ENCODE measurements around the gene PSMD1. TPM values are rescaled to one million over a fixed set of nuclear protein-coding genes. Genes with fewer than 3 reads are reported as not detected.
"Not testable (repeated sequence)": the region's sequence is repeated elsewhere in the genome, so short reads cannot be mapped to it uniquely, and the experiment has no call there.

PSMD1 gene
- total RNA-seq, 1 donor from 2014 or later, result 119 TPM

GRCh38 chr2:231094736-231095346, 38.2 kb downstream of the PSMD1 start:
- H3K4me3 Mint-ChIP-seq (ENCODE audit: unreplicated experiment), result no peak overlapping the region
- H3K9me3 Mint-ChIP-seq (ENCODE audit: unreplicated experiment), result peaks cover 5% of the 10 kb centered on the region
- H3K27me3 Mint-ChIP-seq (ENCODE audit: unreplicated experiment), result peaks cover 3% of the 10 kb centered on the region
- no peak for DNase-seq (ENCODE audit: low spot score)
- no peak overlapping the region for H3K27ac Mint-ChIP-seq (ENCODE audit: unreplicated experiment)
- no peak for TF ChIP-seq CTCF (IDR thresholded peaks at IDR 0.05; ENCODE audit: unreplicated experiment)
- H3K36me3 Mint-ChIP-seq (ENCODE audit: low read depth, unreplicated experiment), result peaks cover 72% of the 10 kb centered on the region
- no peaks in the 10 kb centered on the region for H3K4me1 Mint-ChIP-seq (ENCODE audit: unreplicated experiment)

GRCh38 chr2:231099918-231100317, 43.3 kb downstream of the PSMD1 start:
- peaks cover 54% of the 10 kb centered on the region for H3K36me3 Mint-ChIP-seq (ENCODE audit: low read depth, unreplicated experiment)
- peaks cover 5% of the 10 kb centered on the region for H3K9me3 Mint-ChIP-seq (ENCODE audit: unreplicated experiment)
- H3K4me1 Mint-ChIP-seq (ENCODE audit: unreplicated experiment), result no peaks in the 10 kb centered on the region
- H3K4me3 Mint-ChIP-seq (ENCODE audit: unreplicated experiment), result peak overlapping the region; percentile 47
- TF ChIP-seq CTCF (IDR thresholded peaks at IDR 0.05; ENCODE audit: unreplicated experiment), result no peak
- H3K27me3 Mint-ChIP-seq (ENCODE audit: unreplicated experiment), result peaks cover 3% of the 10 kb centered on the region
- H3K27ac Mint-ChIP-seq (ENCODE audit: unreplicated experiment), result no peak overlapping the region
- DNase-seq (ENCODE audit: low spot score), result peak; percentile 10

GRCh38 chr2:231100321-231100720, 43.7 kb downstream of the PSMD1 start:
- not testable (repeated sequence) for H3K27ac Mint-ChIP-seq (ENCODE audit: unreplicated experiment)

GRCh38 chr2:231100990-231101389, 44.3 kb downstream of the PSMD1 start:
- H3K4me3 Mint-ChIP-seq (ENCODE audit: unreplicated experiment), result peak overlapping the region; percentile 50

More at GRCh38 chr2:231100321-231100720, 43.7 kb downstream of the PSMD1 start:
- peaks cover 52% of the 10 kb centered on the region for H3K36me3 Mint-ChIP-seq (ENCODE audit: low read depth, unreplicated experiment)
- H3K27me3 Mint-ChIP-seq (ENCODE audit: unreplicated experiment); H3K4me1 Mint-ChIP-seq (ENCODE audit: unreplicated experiment); DNase-seq (ENCODE audit: low spot score); H3K9me3 Mint-ChIP-seq (ENCODE audit: unreplicated experiment): not testable (repeated sequence)
- H3K4me3 Mint-ChIP-seq (ENCODE audit: unreplicated experiment), result peak overlapping the region; percentile 47

GRCh38 chr2:231102772-231103171, 46.1 kb downstream of the PSMD1 start:
- no peak overlapping the region for H3K27ac Mint-ChIP-seq (ENCODE audit: unreplicated experiment)
- peaks cover 3% of the 10 kb centered on the region for H3K27me3 Mint-ChIP-seq (ENCODE audit: unreplicated experiment)
- TF ChIP-seq CTCF (IDR thresholded peaks at IDR 0.05; ENCODE audit: unreplicated experiment), result no peak
- H3K4me3 Mint-ChIP-seq (ENCODE audit: unreplicated experiment), result no peak overlapping the region
- no peak for DNase-seq (ENCODE audit: low spot score)
- H3K36me3 Mint-ChIP-seq (ENCODE audit: low read depth, unreplicated experiment), result peaks cover 36% of the 10 kb centered on the region
- H3K4me1 Mint-ChIP-seq (ENCODE audit: unreplicated experiment), result no peaks in the 10 kb centered on the region
- H3K9me3 Mint-ChIP-seq (ENCODE audit: unreplicated experiment), result peaks cover 5% of the 10 kb centered on the region

More at GRCh38 chr2:231100990-231101389, 44.3 kb downstream of the PSMD1 start:
- Mint-ChIP-seq H3K9me3 (ENCODE audit: unreplicated experiment) (peaks cover 5% of the 10 kb centered on the region), H3K27me3 (ENCODE audit: unreplicated experiment) (peaks cover 3% of the 10 kb centered on the region), H3K36me3 (ENCODE audit: low read depth, unreplicated experiment) (peaks cover 52% of the 10 kb centered on the region), H3K27ac (ENCODE audit: unreplicated experiment) (no peak overlapping the region), H3K4me1 (ENCODE audit: unreplicated experiment) (no peaks in the 10 kb centered on the region)
- DNase-seq (ENCODE audit: low spot score), result no peak
- TF ChIP-seq CTCF (IDR thresholded peaks at IDR 0.05; ENCODE audit: unreplicated experiment), result no peak
